Measurements from ENCODE around the gene CSNK1D.
A peak's percentile ranks its signal among the peaks of the same experiment; 100 is the strongest.
"Not testable (repeated sequence)": the region's sequence is repeated elsewhere in the genome, so short reads cannot be mapped to it uniquely, and the experiment has no call there.

CSNK1D gene

DNA sequence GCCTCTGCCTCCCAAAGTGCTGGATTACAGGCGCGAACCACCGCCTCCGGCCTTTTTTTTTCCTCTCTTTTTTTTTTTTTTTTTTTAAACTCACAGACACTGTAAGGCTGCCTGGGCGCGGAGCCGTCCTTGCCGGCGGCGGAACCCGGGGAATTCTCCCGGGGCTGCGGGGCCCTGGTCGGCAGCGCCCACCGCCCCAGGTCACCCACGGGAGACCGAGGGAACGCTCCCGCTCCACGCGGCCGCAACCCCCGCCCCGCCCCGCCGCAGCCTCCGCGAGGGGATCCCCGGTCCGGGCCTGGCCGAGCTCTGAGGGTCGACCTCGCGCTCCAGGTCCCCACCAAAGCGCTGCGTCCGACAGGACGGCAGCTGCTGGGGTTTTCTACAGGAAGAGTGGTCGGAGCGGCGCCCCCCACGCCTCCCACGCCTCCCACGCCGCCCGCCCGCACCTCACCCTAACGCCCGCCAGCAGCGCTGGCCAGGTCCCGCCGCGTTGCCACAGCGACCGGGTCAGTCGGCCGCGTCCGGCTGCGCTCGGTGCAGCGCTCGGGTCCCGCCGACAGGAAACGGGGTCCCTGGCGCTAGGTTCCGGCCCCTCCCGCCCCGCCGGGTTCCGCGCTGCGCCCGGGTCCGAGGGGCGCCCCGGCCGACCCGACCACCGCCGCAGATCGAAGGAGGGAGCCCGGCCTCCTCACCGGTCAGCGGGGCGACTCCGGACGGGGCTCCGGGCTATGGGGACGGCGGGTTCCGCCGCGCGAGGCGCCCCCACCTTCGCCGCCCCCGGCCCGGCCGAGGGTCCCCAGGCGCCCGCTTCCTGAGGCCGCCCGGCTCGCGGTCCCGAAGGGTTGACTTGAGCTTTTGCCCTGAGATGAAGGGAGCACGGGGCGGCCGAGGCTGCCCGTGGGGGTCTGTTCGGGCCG lies 60.9 kb downstream of the CSNK1D start, which contains the start of gene CCDC57:
Gene CCDC57 (minus strand): TSS at position 512 of the 920 bp plus-strand sequence. CDS start 10,898 bp downstream, outside the sequence.
- DNase-seq, result no peak

DNA sequence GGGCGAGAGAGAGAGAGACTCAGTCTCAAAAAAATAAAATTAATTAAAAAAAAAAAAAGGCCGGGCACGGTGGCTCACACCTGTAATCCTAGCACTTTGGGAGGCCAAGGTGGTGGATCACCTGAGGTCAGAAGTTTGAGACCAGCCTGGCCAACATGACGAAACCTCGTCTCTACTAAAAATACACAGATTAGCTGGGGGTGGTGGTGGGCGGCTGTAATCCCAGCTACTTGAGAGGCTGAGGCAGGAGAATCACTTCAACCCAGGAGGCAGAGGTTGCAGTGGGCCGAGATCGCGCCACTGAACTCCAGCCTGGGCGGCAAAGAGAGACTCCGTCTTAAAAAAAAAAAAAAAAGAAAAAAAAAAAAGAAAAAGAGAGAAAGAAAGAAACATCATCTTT lies 62.8 kb downstream of the CSNK1D start:
- DNase-seq, result not testable (repeated sequence)

- DNase-seq, result peak; percentile 56
Measured at GRCh38 chr17:82205720-82206508, 67.6 kb downstream of the CSNK1D start.

DNA sequence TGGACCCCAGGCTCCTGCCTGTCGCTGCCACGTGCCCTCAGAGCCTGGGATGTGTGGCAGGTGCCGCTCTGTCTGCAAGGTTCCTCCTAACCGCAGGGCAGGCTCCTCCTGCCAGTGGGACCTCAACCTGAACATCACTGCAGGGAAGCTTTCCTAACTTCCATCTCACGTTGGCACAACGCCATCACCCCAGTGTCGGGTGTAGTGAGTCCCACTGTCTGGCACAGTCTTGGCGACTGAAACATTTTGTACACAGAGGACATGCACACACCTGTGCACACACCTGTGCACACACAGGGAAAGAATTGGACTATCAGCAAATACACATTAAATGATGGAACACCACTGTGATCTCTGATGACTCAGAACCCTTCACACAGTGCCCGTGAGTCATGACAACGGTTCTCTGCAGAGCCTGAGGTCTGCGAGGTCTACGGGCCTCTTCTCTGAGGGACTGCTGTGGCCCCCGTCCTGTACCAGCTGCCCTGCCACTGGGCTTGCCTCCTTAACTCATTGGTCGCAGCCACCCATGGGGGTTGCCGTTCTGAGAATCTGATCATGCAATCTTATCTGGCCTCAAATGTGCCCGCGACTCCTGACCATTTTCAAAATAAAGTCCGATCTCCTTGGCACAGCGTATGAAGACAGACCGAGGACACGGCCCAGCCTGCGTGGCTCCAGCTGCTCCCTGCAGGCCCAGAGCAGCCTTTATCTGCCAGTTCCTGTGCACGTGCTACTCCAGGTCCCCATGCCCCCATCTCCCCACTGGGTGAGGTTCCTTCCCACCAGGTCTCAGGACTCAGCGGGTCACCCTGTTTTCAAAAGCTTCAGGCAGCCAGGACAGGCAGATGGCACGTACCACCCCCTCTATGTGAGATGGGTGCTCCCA lies 68.4 kb downstream of the CSNK1D start:
- DNase-seq, result peak; percentile 20

DNA sequence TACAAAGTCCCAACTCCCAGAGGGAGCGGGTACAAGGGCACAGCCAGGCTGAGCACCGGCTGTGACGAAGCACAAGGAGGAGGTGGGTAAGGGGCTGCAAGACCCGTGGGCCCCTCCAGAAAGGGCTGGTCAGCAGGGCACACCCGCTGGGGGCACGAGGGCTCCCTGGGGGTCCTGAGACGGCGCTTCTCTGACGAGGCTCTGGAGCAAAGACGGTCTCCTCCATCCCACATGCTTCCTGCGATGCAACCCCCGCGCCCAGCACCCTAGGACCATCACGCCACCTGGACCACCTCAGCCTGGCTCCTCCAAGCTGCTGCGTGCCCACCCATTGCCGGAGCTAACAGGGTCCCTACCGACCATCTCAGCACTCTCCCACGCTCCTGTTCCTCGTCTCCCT lies 69.6 kb downstream of the CSNK1D start:
- DNase-seq, result no peak

GRCh38 chr17:82202981-82203380 lies 70.5 kb downstream of the CSNK1D start:
- no peak for DNase-seq

- DNase-seq, result no peak
Measured at GRCh38 chr17:82201498-82201910, 72.0 kb downstream of the CSNK1D start.

DNA sequence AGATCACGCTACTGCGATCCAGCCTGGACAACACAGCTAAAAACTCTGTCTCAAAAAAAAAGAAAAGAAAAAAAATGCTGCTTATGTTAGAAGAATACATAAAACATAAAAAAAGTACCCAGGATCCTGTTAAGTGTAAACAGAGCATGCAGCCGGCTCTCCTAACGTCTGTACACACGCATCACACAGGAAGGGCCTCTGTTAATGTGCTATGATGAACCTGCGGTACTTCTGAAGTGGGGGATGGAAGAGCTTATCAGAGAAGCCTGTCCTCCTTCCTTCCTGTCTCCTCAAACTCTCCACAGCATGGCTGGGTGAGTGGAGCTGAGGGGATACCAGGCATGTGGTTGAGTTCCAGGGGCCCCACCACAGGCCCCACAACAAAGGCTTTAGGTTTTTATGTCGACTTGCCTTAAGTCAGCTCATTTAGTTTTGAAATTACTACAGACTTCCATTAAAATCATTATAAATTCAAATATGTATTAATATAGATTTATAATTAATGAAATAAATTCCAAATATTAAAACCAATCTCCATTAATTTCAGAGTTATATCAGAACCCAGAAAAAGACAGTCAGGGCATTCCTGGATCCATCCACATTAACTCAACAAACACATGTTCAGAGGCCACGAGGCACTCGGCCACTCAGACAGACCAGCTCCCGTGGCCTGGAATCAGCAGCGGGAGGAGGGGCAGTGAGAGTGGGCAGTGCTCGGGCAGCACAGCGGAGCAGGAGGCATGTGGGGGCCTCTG lies 72.6 kb downstream of the CSNK1D start:
- no peak for DNase-seq

GRCh38 chr17:82200135-82200534 lies 73.4 kb downstream of the CSNK1D start:
- no peak for DNase-seq

- DNase-seq, result no peak
Measured at GRCh38 chr17:82199496-82199895, 74.0 kb downstream of the CSNK1D start.

- no peak for DNase-seq
Measured at GRCh38 chr17:82198092-82198491, 75.4 kb downstream of the CSNK1D start.

- DNase-seq, result no peak
Measured at GRCh38 chr17:82195675-82196672, 77.5 kb downstream of the CSNK1D start.

- no peak for DNase-seq
Measured at GRCh38 chr17:82194765-82195164, 78.7 kb downstream of the CSNK1D start.

DNA sequence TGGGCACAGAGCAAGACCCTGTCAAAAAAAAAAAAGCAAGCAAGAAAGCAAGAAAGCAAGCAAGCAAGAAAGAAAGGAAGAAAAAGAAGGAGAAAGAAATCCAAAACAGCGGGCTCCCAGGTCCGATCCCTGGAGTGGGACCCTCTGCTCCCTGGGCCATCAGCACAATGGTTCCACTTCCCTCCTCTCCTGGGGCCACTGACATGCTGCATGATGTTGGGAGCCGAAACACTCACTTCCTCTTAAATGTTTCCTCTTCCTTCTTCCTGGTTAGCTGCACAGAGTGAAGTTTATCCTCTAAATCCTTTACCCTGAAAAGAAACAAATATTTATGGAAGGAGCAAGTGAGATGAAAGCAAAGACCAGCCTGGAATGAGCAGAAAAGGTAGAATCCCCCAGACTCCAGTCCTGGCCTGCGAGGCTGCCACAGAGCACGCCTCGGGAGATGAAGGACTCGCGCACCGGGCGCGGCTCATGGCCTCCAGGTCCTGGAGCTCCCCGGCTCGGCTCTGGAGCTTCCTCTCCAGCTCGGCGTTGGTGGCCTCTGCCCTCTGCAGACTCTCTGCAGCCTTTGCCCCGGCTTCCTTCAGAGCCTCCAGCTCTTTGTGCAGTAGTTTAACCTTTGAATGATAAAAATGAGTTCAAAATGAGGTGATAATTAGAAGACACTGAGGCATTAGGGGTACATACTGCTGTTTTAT lies 79.8 kb downstream of the CSNK1D start:
- no peak for DNase-seq

GRCh38 chr17:82193050-82193449 lies 80.5 kb downstream of the CSNK1D start:
- not testable (repeated sequence) for DNase-seq

Measured in GOT3 (cell line).